ENCODE results near the gene TRAPPC2L.
"Not testable (repeated sequence)": the region's sequence is repeated elsewhere in the genome, so short reads cannot be mapped to it uniquely, and the experiment has no call there.

TRAPPC2L gene

GRCh38 chr16:88878967-88879787 lies 22.2 kb downstream of the TRAPPC2L start:
- no peak for DNase-seq

GRCh38 chr16:88879788-88880055 lies 22.8 kb downstream of the TRAPPC2L start:
- no peak for DNase-seq

- no peak for DNase-seq
Observed at GRCh38 chr16:88880226-88881006, 23.5 kb downstream of the TRAPPC2L start.

GRCh38 chr16:88881007-88881615 lies 24.2 kb downstream of the TRAPPC2L start:
- DNase-seq = no peak

GRCh38 chr16:88881675-88882357 lies 24.9 kb downstream of the TRAPPC2L start:
- DNase-seq = no peak

GRCh38 chr16:88882358-88883030 lies 25.6 kb downstream of the TRAPPC2L start:
- DNase-seq = no peak

- DNase-seq = no peak
Observed at GRCh38 chr16:88883117-88883895, 26.4 kb downstream of the TRAPPC2L start.

GRCh38 chr16:88883946-88884345 lies 27.0 kb downstream of the TRAPPC2L start:
- DNase-seq = no peak

GRCh38 chr16:88884569-88885271 lies 27.8 kb downstream of the TRAPPC2L start:
- DNase-seq = no peak

GRCh38 chr16:88885693-88886280 lies 28.9 kb downstream of the TRAPPC2L start:
- DNase-seq = no peak

- no peak for DNase-seq
Observed at GRCh38 chr16:88886420-88886844, 29.5 kb downstream of the TRAPPC2L start.

- DNase-seq = peak; percentile 72
Observed at GRCh38 chr16:88886845-88887521, 30.1 kb downstream of the TRAPPC2L start.

- DNase-seq = no peak
Observed at GRCh38 chr16:88888057-88888456, 31.1 kb downstream of the TRAPPC2L start.

- peak; percentile 38 for DNase-seq
Observed at GRCh38 chr16:88888461-88889387, 31.8 kb downstream of the TRAPPC2L start.

- DNase-seq = not testable (repeated sequence)
Observed at GRCh38 chr16:88889702-88890352, 32.9 kb downstream of the TRAPPC2L start.

GRCh38 chr16:88891083-88891482 lies 34.2 kb downstream of the TRAPPC2L start:
- DNase-seq = no peak

- no peak for DNase-seq
Observed at GRCh38 chr16:88892065-88892464, 35.1 kb downstream of the TRAPPC2L start.

Data from DMS 273 treated with DMSO at 0.1 percent for 48 hours (cell line).